ENCODE results near the gene C8G. TPM values are rescaled to one million over a fixed set of nuclear protein-coding genes. Genes with fewer than 3 reads are reported as not detected.

Gene C8G
- total RNA-seq, 1 experiment from 2014 or later, result 2.1 TPM

DNA sequence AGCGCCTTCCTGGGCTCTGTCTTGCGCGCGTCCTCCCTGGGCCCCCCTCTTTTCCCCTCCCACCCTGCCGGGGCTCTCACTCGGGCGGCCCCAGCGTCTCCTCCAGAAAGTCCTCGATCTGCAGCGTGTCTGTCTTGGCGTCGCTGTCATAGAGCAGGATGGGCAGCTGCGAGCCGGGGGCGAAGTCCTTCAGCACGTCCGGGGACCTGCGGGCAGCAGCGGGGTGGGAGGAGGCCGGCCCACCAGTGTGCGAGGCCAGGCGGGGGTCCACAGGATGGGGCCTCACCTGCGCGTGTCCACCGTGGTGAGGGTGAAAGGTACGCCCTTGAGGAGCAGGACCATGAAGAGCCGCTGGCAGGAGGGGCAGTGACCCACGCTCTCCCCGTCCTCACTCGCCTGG, 50.3 kb downstream of the C8G start:
- no peak for DNase-seq (ENCODE audit: low read depth, low spot score)
- no peak overlapping the region for H2AFZ ChIP-seq (ENCODE audit: low read depth, low read length, poor library complexity, severe bottlenecking)
- no peaks in the 10 kb centered on the region for H4K20me1 ChIP-seq (ENCODE audit: insufficient read depth)
- H3K9me2 ChIP-seq (ENCODE audit: insufficient read depth), result no peaks in the 10 kb centered on the region
- intact Hi-C loops (cut with micrococcal nuclease), result no loop called here
- H3K9ac ChIP-seq (ENCODE audit: low read length), result no peak overlapping the region
- no peak overlapping the region for H3K4me3 ChIP-seq (replicated peaks in 1 of 2; ENCODE audit: low read depth in 1 of 2, low read length in 2 of 2)
- RAD21 ChIA-PET (ENCODE audit: low non-redundant PET in 1 of 2, low total read pairs in 2 of 2, uncharacterized antibody in 2 of 2, unreplicated experiment in 2 of 2), result no interaction called here
- H3K79me2 ChIP-seq (ENCODE audit: insufficient read depth, low read length), result peaks cover 20% of the 10 kb centered on the region
- peak overlapping the region; percentile 88 for H3K4me2 ChIP-seq (ENCODE audit: low read length)
- POLR2A ChIA-PET, result no interaction called here
- no TSS peak for BruUV-seq (replicated peaks)
- no peaks in the 10 kb centered on the region; a peak in 1 of 4 replicates for H3K9me3 ChIP-seq (ENCODE audit: control insufficient read depth in 1 of 2, insufficient read depth in 1 of 2, low read depth in 1 of 2, low read length in 2 of 2)
- no peaks in the 10 kb centered on the region for H3K27me3 ChIP-seq (ENCODE audit: insufficient read depth, low read length)
- H3K36me3 ChIP-seq (ENCODE audit: control insufficient read depth in 1 of 2, insufficient read depth in 2 of 2, low read length in 2 of 2), result peaks cover 0 to 12% of the 10 kb centered on the region in 2 experiments; a peak in 2 of 4 replicates
- ATAC-seq, result no peak
- CTCF ChIA-PET, result interaction anchor here (1.0 to 1.5 kb wide), 4 partner anchors 34 to 241 kb away, joined by 3 to 11 read pairs (median 4); no protein-coding TSS in a partner anchor
- peak overlapping the region; percentile 95 for H3K27ac ChIP-seq (ENCODE audit: low read depth, low read length)
- TF ChIP-seq CTCF (IDR thresholded peaks at IDR 0.05 in 2 of 3, conservative IDR thresholded peaks at IDR 0.05 in 1 of 3; ENCODE audit: borderline replicate concordance in 1 of 3, insufficient read depth in 1 of 3, low read depth in 2 of 3, low read length in 2 of 3) (no peak), SIN3A (IDR thresholded peaks at IDR 0.05; ENCODE audit: low read depth) (no peak), YY1 (IDR thresholded peaks at IDR 0.05; ENCODE audit: extremely low read depth, insufficient replicate concordance, low read depth, low read length) (no peak), CEBPB (IDR thresholded peaks at IDR 0.05; ENCODE audit: low read depth) (no peak), POLR2A (IDR thresholded peaks at IDR 0.05; ENCODE audit: borderline replicate concordance, extremely low read depth, insufficient read depth, insufficient read length) (no peak), EGR1 (IDR thresholded peaks at IDR 0.05; ENCODE audit: low read depth) (no peak), SP1 (IDR thresholded peaks at IDR 0.05; ENCODE audit: low read depth) (no peak), EZH2 (IDR thresholded peaks at IDR 0.05) (no peak), ELF1 (IDR thresholded peaks at IDR 0.05; ENCODE audit: borderline replicate concordance, low read depth) (no peak), TCF7L2 (IDR thresholded peaks at IDR 0.05; ENCODE audit: borderline replicate concordance, extremely low read depth, insufficient read depth, insufficient read length) (no peak), RAD21 (IDR thresholded peaks at IDR 0.05; ENCODE audit: low read depth) (no peak), FOSL1 (IDR thresholded peaks at IDR 0.05; ENCODE audit: low read depth) (no peak), SRF (IDR thresholded peaks at IDR 0.05; ENCODE audit: low read depth) (no peak), ZNF274 (IDR thresholded peaks at IDR 0.05; ENCODE audit: low read depth, low read length) (no peak), ZFX (IDR thresholded peaks at IDR 0.05) (no peak), EZH2phosphoT487 (IDR thresholded peaks at IDR 0.05; ENCODE audit: borderline replicate concordance) (no peak)
- TF ChIP-seq, protein P1, sequence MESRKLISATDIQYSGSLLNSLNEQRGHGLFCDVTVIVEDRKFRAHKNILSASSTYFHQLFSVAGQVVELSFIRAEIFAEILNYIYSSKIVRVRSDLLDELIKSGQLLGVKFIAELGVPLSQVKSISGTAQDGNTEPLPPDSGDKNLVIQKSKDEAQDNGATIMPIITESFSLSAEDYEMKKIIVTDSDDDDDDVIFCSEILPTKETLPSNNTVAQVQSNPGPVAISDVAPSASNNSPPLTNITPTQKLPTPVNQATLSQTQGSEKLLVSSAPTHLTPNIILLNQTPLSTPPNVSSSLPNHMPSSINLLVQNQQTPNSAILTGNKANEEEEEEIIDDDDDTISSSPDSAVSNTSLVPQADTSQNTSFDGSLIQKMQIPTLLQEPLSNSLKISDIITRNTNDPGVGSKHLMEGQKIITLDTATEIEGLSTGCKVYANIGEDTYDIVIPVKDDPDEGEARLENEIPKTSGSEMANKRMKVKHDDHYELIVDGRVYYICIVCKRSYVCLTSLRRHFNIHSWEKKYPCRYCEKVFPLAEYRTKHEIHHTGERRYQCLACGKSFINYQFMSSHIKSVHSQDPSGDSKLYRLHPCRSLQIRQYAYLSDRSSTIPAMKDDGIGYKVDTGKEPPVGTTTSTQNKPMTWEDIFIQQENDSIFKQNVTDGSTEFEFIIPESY (IDR thresholded peaks at IDR 0.05; ENCODE audit: extremely low read depth, insufficient replicate concordance, low read length), result no peak
- TF ChIP-seq, protein P2, sequence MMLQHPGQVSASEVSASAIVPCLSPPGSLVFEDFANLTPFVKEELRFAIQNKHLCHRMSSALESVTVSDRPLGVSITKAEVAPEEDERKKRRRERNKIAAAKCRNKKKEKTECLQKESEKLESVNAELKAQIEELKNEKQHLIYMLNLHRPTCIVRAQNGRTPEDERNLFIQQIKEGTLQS (IDR thresholded peaks at IDR 0.05), result no peak
- TF ChIP-seq, protein P3, sequence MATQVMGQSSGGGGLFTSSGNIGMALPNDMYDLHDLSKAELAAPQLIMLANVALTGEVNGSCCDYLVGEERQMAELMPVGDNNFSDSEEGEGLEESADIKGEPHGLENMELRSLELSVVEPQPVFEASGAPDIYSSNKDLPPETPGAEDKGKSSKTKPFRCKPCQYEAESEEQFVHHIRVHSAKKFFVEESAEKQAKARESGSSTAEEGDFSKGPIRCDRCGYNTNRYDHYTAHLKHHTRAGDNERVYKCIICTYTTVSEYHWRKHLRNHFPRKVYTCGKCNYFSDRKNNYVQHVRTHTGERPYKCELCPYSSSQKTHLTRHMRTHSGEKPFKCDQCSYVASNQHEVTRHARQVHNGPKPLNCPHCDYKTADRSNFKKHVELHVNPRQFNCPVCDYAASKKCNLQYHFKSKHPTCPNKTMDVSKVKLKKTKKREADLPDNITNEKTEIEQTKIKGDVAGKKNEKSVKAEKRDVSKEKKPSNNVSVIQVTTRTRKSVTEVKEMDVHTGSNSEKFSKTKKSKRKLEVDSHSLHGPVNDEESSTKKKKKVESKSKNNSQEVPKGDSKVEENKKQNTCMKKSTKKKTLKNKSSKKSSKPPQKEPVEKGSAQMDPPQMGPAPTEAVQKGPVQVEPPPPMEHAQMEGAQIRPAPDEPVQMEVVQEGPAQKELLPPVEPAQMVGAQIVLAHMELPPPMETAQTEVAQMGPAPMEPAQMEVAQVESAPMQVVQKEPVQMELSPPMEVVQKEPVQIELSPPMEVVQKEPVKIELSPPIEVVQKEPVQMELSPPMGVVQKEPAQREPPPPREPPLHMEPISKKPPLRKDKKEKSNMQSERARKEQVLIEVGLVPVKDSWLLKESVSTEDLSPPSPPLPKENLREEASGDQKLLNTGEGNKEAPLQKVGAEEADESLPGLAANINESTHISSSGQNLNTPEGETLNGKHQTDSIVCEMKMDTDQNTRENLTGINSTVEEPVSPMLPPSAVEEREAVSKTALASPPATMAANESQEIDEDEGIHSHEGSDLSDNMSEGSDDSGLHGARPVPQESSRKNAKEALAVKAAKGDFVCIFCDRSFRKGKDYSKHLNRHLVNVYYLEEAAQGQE (IDR thresholded peaks at IDR 0.05; ENCODE audit: low read depth), result no peak
- H3K4me1 ChIP-seq (ENCODE audit: control insufficient read depth in 1 of 2, insufficient read depth in 2 of 2, low read length in 2 of 2), result peaks cover 54 to 75% of the 10 kb centered on the region in 2 experiments
